Placental epithelial cell (primary cell): ENCODE results near the gene DCLRE1C. TPM values are rescaled to one million over a fixed set of nuclear protein-coding genes. Genes with fewer than 3 reads are reported as not detected.

Experiments used
- total RNA-seq: library from RNA; depleted of rRNA; stranded (reverse); fragments of >200 nt; gene quantifications from 2 replicates; pipeline ENCODE4 v1.2.3, GENCODE V29; 2012

Gene DCLRE1C
- total RNA-seq = 8.7 and 9.8 TPM in 2 replicates

DNA sequence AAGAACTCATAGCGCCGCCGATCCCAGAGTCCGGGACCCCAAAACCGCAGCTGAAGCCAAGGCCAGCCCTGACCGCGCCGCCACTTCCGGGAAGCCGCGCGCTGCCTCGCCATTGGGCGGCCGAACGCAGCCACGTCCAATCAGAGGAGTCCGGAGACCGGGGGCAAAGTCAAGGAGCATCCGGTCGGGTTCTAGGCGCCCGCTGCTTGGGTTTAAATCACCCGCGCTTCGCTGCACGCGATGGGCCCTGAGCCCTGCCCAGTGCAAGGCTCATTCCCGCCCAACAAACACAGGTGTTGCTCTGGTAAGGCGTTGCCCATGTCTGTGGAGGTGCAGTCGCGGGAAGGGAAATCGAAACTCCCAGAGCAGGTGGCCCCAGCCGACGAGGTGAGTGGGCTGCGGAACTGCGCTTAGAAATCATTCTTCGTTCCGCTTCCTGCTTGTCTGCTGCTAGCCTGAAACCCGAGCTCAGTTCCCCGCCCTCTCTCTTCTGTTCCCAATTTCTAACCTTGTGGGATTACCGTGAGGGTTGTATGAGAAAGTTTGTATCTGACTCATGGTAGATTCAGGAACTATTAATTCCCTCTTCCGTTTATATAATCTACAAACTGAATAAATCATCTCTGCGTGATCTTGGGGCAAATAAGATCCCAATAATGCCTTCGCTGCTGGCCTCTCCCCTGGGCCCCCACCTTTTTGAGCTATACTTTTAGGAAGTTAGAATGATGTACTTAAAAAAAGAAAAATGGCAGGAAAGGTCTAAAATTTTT is at the start of gene DCLRE1C:
TSS of gene DCLRE1C (minus strand) at position 96 of the 770 bp plus-strand sequence. CDS start at position 10, 86 bp downstream.

DNA sequence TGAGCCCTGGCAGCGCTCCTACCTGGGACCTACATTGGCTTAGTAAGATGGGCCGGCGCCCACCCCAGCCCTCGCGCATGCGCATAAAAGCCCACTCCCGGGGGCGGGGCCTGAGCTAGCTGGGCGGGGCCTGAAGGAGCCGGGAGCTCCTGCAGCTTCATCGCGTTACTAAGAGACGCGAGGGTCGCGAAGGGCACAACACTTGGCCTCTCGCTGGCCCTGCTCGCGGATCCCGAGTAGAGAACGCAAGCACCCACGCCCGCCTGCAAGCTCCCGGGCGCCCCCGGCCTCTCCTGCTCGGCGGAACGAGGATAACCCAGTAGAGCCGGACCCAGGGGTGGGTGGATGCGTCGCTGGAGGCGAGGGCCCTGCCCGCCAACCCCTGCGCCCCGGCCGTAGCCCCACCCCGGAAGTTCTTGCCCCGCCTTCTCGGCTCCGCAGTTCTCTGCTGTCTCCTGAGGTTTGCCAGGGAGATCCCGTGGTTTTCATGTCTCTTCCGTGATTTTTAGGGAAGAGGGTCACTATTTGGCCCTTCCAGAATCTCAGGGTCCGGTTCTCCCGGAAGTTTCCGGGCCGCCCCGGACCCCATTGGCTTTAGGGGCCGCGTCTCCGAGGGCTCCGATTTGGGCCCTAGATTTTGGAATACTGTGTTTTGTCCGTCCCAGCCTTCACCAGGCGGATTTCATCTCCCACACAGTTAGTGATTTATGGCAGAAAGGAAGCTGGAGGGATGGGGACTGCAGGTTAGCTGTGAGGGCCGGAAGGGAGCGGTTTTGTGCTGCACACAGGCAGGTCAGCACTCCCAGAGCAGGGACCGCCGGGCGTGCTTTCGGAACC is 5.5 kb upstream of the DCLRE1C start, which contains the start of gene MEIG1:
TSS of gene MEIG1 (plus strand) at position 168 of the 837 bp plus-strand sequence. CDS start 7,081 bp downstream, outside the sequence.

DNA sequence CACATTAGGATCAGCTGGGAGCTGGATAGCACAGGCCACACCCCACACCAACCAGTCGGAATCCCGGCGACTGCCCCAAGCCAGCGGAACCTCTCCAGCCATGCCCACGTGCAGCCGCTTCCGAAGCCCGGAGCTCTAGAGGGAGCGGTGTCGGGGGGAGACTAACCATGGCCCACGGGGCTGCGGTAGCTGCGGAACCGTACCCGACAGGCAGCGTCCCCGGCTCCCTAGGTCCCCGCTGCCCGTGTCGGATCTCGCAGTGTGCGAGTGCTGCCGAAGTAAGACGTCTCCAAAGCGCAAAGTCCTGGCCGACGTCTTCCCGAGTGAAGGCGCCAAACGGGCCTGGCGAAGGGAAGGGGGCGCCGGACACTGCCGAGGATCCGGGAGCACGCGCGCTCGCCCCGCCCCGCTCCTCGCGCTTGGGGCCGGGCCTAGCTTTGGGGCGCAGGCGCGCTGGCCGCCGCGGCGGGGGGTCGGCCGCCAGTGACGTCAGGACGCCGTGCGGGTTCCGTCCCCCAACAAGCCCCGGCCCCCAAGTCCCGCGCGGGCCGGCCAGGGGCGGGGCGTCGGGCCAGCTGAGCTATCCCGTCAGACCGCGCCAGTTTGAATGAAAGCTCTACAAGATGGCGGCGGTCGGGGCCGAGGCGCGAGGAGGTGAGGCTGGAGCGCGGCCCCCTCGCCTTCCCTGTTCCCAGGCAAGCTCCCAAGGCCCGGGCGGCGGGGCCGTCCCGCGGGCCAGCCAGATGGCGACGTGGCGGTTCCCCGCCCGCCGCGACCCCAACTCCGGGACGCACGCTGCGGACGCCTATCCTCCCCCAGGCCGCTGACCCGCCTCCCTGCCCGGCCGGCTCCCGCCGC is 75.4 kb downstream of the DCLRE1C start, which contains the start of gene SUV39H2:
TSS of gene SUV39H2 (plus strand) at position 601 of the 858 bp plus-strand sequence. CDS start at position 624, 23 bp downstream.

Other genes with a start within 250 kb of the DCLRE1C start
- 37.2 and 82.4 TPM in 2 replicates for gene FAM107B, start 179.2 kb downstream of the DCLRE1C start, total RNA-seq
- gene CDNF, start 116.1 kb downstream of the DCLRE1C start, total RNA-seq = 2.0 and 2.7 TPM in 2 replicates
- gene HSPA14, start 115.8 kb downstream of the DCLRE1C start, total RNA-seq = 5.5 and 11.3 TPM in 2 replicates
- 16.5 and 21.4 TPM in 2 replicates for gene MSANTD7, start 115.8 kb downstream of the DCLRE1C start, total RNA-seq
- 8.6 and 13.8 TPM in 2 replicates for gene SUV39H2, start 75.2 kb downstream of the DCLRE1C start, total RNA-seq
- not detected in 2 replicates for gene MEIG1, start 5.3 kb upstream of the DCLRE1C start, total RNA-seq
- not detected in 2 replicates for gene OLAH, start 89.8 kb upstream of the DCLRE1C start, total RNA-seq
- gene ACBD7, start 134.7 kb upstream of the DCLRE1C start, total RNA-seq = under 0.01 and 0.98 TPM in 2 replicates
- 13.3 and 15.8 TPM in 2 replicates for gene RPP38, start 143.3 kb upstream of the DCLRE1C start, total RNA-seq
- gene NMT2, start 214.6 kb upstream of the DCLRE1C start, total RNA-seq = 10.3 and 13.7 TPM in 2 replicates